KBM-7 (cell line): ENCODE data around the gene WDR62.
"Not testable (repeated sequence)": the region's sequence is repeated elsewhere in the genome, so short reads cannot be mapped to it uniquely, and the experiment has no call there.

Source experiments
- DNase-seq: peaks from one replicate; pipeline ENCODE4 v3.0.0-alpha.2; 2015
- in situ Hi-C: fragments of 300-500 bp; cut with MboI; formaldehyde crosslinking; loops from 2 replicates; pipeline ENCODE4 v1.14.3; 2020; ENCODE audit warnings: low sequenced_read_pairs, low pct_unique_long_range_greater_than_20kb, mixed read lengths

WDR62 gene

DNA sequence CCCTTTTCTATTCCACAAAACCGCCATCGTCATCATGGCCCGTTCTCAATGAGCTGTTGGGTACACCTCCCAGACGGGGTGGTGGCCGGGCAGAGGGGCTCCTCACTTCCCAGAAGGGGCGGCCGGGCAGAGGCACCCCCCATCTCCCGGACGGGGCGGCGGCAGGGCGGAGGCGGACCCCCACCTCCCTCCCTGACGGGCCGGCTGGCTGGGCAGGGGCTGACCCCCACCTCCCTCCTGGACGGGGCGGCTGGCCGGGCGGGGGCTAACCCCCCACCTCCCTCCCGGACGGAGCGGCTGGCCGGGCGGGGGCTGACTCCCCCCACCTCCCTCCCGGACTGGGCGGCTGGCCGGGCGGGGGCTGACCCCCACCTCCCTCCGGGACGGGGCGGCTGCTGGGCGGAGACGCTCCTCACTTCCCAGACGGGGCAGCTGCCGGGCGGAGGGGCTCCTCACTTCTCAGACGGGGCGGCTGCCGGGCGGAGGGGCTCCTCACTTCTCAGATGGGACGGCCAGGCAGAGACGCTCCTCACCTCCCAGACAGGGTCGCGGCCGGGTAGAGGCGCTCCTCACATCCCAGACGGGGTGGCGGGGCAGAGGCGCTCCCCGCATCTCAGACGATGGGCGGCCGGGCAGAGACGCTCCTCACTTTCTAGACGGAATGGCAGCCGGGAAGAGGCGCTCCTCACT, 14.3 kb downstream of the WDR62 start:
- DNase-seq, in situ Hi-C loops: not testable (repeated sequence)

DNA sequence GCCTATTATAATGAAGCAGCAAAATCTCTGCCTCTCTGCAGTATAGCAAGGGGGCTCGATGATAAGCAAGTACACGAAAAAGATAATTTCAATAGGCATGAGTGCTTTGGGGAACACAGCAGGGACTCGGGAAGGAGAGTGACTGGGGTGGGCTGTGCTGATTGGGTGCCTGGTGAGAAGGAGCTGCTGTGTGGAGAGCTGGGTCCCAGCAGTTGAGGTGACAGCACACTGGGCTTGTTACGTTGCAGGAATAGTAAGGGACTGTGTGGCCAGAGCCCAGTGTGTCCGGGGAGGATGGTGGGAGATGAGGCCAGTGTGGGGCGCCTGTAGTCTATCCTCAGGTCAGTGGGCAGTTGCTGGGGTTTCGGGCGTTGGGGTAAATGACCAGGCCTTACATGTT, 17.4 kb downstream of the WDR62 start:
- in situ Hi-C loops: no loop called here
- no peak for DNase-seq

DNA sequence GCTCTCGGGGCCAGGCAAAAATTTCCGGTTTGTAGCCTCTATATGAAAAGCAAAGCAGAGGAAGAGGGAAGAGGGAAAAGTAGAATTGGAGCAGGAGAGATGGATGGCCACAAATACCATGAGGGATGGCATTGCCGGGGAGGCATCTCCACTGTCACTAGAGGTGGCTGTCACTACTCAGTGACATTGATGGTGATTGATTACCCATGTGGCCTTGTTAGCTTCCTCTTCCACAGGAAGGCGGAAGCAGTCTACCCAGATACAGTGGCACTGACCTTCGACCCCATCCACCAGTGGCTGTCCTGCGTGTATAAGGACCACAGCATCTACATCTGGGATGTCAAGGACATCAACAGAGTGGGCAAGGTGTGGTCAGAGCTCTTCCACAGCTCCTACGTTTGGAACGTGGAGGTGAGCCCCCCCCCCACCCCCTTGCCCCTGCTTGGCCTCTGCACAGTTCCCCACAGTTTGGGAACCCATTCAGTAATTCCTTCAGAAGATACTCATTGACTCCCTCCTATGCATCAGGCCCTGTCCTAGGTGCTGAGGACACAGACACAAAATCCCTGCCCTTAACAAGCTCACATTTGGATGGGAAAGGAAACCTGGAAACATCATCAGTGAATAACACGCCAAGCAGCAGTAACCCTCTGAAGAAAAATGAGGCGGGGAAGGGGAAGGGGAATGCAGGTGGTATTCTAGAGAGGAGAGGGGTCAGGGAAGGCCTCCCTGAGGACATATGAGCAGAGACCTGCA, 18.6 kb downstream of the WDR62 start:
- in situ Hi-C loops: no loop called here
- no peak for DNase-seq

DNA sequence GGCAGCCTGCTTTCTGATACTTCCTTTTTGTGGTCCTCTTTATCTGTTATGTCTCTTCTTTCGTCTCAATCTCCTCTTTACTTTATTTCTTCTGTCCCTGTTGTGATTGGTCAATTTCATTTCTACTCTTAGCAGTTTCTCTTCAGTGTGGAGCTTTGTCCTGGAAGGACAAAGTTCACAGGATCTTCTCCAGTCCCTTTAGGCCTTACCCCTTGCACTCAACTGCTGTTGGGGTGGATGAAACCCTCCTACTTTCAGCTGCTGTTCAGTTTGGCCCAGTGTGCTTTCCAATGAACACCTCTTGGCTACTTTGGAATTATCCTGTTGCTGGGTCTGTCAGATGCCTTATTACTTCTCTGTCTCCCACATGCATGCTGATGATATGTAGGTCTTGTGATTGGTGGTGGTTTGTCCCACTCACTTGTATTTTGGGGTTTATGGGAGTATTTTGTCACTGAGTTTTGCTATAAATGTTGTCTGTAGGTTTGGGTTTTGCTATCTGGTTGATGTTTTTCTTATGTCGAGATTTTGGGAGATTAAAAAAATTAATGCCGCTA, 24.8 kb downstream of the WDR62 start:
- DNase-seq: no peak
- in situ Hi-C loops: no loop called here

DNA sequence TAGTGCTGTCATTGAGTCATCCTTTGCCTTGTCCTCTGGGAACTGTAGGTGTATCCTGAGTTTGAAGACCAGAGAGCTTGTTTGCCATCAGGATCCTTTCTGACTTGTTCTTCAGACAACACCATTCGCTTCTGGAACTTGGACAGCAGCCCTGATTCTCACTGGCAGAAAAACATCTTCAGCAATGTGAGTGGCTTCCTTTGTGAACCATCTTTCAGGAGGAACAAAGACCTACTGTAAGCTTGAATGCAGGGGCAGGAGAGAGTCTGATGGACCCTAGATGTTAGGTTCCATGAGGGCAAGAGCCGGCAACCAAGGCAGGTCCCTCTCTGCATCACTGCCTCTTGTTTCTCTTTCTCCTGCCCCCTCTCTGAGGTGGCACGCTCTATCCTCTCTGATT, 26.7 kb downstream of the WDR62 start:
- DNase-seq: no peak
- in situ Hi-C loops: no loop called here

DNA sequence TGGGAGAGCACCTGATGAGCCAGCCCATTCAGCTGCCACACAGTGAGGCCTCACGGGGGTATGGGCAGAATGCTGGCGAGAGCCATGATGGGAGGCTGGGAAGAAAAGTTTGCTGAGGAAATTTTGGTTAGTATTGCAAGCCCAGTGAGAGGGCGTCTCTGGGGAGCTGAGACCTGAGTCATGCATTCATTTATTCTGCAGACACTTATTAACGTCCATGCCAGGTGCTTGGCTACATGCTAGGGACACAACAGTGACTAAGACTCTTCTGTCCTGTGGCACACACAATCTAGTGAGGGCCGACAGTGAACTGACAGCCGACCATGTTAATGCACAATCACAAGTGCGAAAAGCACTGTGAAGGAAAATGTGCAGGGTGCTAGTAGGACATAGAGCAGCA, 27.2 kb downstream of the WDR62 start:
- no peak for DNase-seq
- in situ Hi-C loops: no loop called here

DNA sequence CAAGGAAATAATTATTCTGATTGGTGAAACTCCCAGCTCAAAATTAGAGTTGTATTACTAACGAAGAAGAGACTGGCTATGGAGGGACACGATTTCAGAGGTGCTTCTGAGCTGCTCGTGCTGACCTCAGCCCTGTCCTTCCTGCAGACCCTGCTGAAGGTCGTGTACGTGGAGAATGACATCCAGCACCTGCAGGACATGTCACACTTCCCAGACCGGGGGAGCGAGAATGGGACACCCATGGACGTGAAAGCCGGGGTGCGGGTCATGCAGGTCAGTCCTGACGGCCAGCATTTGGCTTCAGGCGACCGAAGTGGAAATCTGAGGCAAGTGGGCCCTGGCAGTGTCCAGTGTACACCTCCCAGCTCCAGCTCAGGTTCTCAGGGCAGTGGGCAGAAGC, 28.2 kb downstream of the WDR62 start:
- in situ Hi-C loops: no loop called here
- DNase-seq: no peak

DNA sequence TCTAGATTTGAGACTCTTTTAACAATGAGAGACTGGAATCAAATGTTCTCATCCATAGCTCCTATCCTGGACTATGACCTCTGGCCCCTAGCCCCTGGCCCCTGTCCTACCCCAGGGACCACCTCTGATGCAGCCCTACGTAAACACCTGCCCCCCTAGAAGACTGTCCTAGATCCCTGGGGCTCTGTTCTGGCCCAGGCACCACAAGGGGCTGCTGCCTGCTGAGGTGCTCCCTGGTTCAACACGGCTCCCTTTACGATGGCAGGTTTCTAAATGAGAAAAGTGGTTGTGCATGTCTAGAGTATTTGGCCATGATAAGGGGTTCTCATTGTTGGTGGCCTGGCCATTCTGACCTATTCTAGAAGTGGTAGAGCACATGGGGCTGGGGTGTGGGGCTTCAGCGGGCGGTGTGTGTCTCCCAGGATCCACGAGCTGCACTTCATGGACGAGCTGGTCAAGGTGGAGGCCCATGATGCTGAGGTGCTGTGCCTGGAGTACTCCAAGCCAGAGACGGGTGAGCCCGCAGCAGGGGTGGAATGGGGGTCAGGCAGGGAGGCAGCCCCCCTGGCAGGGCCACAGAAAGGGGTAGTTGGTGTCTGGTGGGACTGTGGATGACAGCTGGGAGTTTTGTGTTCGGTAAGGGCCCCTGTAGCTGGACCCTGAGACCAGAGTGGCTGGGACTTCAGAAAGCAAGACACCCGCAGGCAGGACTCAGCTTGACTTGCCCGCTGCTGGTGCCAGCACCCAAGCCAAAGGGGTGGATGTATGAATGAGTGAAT, 29.7 kb downstream of the WDR62 start:
- in situ Hi-C loops: no loop called here

DNA sequence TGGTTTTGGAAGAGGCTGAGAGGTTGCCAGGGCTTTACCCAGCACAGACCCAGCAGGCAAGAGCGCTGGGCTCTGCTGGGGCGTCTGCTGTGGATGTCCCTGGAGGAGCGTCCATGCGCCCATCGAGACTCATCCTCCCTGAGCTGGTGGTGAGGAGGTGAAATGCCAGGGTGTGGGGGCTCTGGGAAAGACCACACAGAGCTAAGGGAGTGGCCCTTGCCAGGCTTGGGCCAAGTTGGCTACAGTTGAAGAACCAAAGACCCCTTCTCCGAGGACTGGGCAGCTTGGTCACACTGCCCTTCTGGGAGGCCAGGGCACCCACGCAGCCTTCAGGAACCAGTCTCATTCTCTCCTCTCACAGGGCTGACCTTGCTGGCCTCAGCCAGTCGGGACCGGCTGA, 31.6 kb downstream of the WDR62 start:
- DNase-seq: no peak
- in situ Hi-C loops: no loop called here

More for the DNA sequence above, 29.7 kb downstream of the WDR62 start:
- no peak for DNase-seq

DNA sequence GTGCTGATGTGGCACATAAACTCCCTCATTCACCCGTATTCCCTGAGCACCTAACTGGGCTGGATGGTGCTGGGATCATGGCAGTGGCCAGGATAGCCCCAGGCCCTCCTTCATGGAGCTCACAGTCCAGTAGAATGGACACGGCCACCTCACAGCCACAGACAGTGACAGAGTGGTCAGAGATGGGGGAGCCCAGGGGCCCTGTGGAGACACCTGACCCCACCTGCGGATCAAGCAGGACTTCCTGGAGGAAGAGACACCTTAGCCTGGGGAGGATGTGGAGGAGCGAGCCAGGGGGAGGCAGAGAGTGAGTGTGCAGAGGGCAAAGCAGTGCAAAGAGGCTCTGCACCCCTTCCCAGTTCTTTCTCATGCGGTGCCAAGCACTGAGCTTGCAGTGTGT, 35.1 kb downstream of the WDR62 start:
- no peak for DNase-seq
- in situ Hi-C loops: no loop called here

DNA sequence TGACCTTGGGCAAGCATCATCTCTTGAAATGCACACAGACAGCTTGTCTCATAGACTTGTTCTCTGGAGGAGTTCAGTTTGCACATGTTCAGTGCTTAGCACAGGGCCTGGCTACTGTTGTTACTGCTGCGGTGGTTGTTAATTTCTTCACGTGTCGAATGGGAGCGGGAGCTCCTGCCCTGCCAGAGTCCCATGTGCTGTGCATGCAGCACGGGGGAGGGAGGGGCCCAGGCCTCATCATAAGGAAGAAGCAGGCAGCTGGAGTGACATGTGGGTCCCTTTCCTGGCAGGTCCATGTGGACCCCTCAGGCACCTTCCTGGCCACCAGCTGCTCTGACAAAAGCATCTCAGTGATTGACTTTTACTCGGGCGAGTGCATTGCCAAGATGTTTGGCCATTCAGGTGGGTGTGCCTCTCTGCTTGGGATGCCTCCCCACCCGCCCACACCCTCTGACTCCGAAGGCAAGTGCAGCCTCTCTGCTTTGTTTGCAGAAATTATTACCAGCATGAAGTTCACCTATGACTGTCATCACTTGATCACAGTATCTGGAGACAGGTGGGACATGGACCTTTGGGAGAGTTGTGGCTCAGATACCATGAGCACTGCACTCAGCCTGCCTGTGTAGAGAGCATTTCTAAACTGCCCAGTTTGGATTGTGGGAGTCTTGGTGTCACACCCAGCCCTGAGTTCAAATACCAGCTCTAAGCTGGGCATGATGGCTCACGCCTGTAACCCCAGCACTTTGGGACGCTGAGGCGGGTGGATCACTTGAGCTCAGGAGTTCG, 36.4 kb downstream of the WDR62 start:
- in situ Hi-C loops: no loop called here
- no peak for DNase-seq

DNA sequence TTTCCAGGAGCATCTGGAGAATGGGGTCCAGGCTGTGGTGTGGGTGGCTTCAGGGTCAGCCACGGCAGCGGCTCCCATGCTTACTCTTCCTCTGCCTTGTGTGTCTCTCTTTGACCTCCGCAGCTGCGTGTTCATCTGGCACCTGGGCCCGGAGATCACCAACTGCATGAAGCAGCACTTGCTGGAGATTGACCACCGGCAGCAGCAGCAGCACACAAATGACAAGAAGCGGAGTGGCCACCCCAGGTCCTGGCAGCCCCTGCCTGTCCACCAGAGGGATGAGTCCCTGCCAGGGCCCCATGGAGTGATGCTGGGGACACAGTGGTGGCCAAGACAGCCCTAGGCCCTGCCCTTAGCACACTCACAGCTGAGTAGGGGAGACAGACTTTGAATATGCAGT, 37.9 kb downstream of the WDR62 start:
- no peak for DNase-seq
- in situ Hi-C loops: no loop called here

DNA sequence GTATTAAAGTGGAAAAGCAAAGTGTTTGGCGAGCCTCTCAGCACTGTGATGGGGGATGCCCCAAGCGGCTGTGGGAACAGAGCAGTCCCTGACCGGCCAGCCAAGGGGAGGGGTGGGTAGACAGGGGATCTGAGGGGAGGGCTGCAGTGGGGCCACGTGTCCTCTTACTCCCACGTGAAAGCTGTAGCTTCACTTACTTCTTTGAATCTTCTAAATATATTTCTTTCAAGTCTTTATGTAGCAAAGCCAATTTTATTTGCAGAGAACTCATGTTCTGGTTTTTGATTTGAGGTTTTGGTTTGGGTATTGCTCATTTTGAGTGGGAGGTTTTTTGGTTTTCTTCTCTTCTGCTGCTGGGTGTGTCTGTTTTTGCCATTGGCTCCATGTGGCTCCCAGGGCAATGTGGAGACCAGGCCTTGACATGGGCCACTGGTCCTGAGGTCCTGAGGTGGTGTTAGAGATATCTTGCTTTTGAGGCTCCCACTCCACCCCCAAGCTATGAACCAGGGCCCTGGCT, 38.5 kb downstream of the WDR62 start:
- no peak for DNase-seq
- in situ Hi-C loops: no loop called here

DNA sequence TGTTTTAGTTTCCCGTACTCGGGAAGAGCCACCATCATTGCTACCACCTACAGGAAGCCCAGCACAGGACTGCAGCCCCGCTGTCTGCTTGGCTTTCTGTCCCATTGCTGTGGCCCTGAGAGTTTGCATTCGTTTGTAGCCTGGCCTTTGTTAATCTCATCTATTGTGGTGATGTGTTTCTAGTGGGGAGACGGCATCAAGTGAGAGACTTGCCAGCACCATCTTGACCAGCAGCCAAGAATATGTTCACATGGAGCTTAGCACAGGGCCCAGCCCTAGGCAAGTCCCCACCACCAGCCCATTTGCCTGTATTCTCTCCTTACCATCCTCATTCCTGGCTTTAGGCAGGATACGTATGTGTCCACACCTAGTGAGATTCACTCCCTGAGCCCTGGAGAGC, 39.0 kb downstream of the WDR62 start:
- no peak for DNase-seq
- in situ Hi-C loops: no loop called here

DNA sequence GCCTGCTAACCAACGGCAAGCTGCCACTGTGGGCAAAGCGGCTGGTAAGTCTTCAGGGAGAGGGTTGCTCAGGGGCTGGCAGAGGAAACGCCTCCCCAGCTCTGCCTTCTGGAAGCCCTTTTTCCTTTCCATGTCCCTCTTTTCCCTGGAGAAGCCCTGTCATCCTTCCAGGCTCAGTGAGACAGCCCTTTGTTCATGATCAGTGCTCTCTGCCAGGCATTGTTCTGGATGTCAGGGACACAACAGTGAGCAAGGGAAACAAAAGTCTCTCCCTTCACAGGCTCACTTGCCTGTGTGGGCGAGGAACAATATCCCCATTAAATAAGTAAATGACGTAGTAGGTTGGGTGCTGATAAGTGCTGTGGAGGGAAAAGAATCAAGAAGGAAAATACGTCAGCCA, 42.3 kb downstream of the WDR62 start:
- no peak for DNase-seq
- in situ Hi-C loops: no loop called here

DNA sequence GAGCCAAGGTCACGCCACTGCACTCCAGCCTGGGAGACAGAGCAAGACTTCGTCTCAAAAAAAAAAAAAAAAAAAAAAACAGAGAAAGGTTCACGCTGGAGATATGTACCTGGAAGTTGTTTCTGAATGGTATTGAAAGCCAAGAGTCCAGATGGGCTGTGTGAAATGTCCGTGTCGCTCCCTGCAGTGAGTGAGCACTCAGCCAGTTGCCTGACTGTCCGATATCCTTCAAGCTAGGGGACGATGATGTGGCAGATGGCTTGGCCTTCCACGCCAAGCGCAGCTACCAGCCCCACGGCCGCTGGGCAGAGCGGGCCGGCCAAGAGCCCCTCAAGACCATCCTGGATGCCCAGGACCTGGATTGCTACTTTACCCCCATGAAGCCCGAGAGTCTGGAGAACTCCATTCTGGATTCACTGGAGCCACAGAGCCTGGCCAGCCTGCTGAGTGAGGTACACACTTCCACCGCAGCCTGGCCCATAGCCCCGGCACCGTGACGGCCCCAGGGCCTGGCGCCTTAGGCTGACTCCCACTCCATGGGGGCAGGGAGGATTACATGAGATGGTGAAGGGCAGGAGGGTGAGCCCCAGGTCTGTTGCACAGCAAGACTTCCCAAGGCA, 44.6 kb downstream of the WDR62 start:
- DNase-seq: no peak
- in situ Hi-C loops: no loop called here

DNA sequence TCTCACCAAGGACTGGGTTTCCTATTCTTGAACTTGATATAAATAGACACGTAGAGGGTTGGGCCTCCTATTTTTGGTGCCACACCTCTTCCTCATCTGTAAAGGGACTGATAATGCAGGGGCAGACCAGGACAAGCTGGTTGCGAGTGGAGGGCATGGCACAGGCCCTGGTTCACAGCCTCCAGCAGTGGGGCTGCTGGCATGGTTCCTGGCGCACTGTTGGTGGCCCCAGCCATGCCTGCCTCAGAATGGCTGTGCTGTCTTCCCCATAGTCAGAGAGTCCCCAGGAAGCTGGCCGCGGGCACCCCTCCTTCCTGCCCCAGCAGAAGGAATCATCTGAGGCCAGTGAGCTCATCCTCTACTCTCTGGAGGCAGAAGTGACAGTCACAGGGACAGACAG, 45.8 kb downstream of the WDR62 start:
- in situ Hi-C loops: no loop called here
- no peak for DNase-seq

DNA sequence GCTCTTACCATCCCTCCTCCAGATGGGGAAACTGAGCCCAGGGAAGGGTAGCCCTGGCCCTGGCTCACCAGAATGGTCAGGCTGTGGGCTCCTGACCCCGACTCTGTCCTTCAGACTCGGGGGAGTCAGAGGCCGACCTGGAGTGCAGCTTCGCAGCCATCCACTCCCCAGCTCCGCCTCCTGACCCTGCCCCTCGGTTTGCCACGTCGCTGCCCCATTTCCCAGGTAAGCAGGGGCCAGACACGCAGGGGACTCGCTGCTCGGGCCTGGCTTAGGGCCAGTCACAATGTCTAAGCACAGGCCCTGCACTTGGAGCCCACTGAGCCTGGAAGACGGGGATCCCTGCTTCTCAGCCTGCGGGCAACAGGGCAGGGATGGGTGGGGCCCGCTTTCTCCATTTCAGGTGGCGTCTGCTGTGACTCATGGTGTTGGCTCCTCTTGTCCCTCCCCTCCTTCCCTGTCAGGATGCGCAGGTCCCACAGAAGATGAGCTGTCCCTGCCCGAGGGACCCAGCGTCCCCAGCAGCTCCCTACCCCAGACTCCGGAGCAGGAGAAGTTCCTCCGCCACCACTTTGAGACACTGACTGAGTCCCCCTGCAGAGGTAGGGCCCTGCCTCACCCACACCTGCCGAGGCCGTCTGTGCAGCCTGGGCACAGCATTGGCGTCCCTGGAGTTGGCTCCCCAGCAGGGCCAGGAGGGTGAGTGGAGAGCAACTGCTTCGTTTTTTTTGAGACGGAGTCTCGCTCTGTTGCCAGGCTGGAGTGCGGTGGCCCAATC, 47.0 kb downstream of the WDR62 start:
- in situ Hi-C loops: no loop called here
- no peak for DNase-seq
